Uterus (tissue), 2 donors: ENCODE data around the gene ALOX12.

Source experiments
- POLR2A ChIP-seq, 2 donors: fragments of 450-650 bp; IDR thresholded peaks; one replicate each; pipeline ENCODE4 v1.6.1; 2016; ENCODE audit warnings: antibody characterized with exemption in 2 of 2, mild to moderate bottlenecking in 1 of 2, moderate library complexity in 1 of 2
- TF ChIP-seq, protein P1 (sequence below), 4 experiments: fragments of 200-600 bp in 2 of 4; fragments of 450-650 bp in 2 of 4; sonication (generic) in 2 of 4; IDR thresholded peaks; one replicate each; pipeline ENCODE4 v1.5.1; 2016 to 2019; ENCODE audit warnings: antibody characterized with exemption in 4 of 4, mild to moderate bottlenecking in 2 of 4, moderate library complexity in 1 of 4

DNA sequence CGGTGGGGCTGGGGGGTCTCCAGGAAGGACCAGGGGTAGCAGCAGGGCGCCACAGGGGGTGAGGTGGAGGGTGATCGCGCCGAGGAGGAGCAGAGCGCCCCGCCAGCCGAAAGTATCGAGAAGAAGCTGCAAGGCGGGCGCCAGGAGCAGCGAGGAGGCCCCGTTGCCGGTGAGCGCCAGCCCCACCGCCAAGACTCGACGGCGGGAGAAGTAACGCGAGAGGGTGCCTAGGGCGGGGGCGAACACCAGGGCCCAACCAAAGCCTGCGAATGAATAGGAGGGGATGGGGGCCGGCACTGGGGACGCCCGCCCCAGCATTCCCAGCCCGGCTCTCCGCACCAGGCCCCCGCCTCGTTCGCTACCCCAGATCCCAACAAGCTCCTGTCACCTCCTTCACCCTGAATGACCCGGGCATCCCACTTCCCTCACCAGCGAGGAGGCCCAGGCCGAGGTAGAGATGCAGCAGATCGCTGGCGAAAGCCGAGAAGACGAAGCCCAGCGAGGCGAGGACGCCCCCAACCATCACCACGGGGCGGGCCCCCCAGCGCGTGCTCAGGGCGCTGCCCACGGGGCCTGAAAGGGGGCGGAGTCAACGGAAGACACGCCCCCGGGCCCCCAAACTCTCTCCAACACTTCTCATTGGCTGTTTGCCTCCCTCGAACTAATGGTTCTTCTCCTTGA is 46.8 kb downstream of the ALOX12 start:
- TF ChIP-seq, protein P1, sequence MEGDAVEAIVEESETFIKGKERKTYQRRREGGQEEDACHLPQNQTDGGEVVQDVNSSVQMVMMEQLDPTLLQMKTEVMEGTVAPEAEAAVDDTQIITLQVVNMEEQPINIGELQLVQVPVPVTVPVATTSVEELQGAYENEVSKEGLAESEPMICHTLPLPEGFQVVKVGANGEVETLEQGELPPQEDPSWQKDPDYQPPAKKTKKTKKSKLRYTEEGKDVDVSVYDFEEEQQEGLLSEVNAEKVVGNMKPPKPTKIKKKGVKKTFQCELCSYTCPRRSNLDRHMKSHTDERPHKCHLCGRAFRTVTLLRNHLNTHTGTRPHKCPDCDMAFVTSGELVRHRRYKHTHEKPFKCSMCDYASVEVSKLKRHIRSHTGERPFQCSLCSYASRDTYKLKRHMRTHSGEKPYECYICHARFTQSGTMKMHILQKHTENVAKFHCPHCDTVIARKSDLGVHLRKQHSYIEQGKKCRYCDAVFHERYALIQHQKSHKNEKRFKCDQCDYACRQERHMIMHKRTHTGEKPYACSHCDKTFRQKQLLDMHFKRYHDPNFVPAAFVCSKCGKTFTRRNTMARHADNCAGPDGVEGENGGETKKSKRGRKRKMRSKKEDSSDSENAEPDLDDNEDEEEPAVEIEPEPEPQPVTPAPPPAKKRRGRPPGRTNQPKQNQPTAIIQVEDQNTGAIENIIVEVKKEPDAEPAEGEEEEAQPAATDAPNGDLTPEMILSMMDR (IDR thresholded peaks at IDR 0.05): no peak
- TF ChIP-seq POLR2A (IDR thresholded peaks at IDR 0.05): no peak
